HG03139 (cell line): Measurements from ENCODE around the gene TRIM32.

Experiments
- ATAC-seq: cut with Tn5 transposase; IDR thresholded peaks from one replicate; pipeline ENCODE4 v1.9.1; 2021; ENCODE audit not compliant: unreplicated experiment

TRIM32 gene

GRCh38 chr9:116750510-116750909 lies 63.4 kb downstream of the TRIM32 start:
- ATAC-seq = no peak
